Measurements from ENCODE around the gene INSM1. TPM values are rescaled to one million over a fixed set of nuclear protein-coding genes. Genes with fewer than 3 reads are reported as not detected.

INSM1 gene
- total and polyA plus RNA-seq, 10 of the 15 experiments (the other 5 are each of a cell fraction or from before 2014, with no cell fraction given): 0.03 to 0.11 (median 0.04) TPM; not detected in 7

DNA sequence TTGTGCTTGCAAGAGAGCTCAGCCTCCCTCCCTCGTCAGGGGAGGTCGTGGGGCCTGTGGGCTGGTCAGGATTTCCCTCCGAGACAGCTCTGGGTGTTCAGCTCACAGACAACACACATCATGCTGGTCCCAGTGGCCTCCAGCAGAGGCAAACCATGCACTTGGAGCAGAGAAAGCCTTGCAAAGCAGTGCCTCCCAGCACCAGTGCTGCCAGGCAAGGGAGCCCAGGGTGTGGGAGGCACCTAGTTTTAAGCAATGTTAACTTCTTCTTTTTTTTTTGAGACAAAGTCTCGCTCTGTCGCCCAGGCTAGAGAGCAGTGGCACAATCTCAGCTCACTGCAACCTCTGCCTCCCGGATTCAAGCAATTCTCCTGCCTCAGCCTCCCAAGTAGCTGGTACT is 34.0 kb upstream of the INSM1 start (continued):
- TF ChIP-seq CUX1 (IDR thresholded peaks at IDR 0.05; ENCODE audit: insufficient replicate concordance, low read depth, low read length) (no peak), DPF2 (IDR thresholded peaks at IDR 0.05) (no peak), NFYA (IDR thresholded peaks at IDR 0.05; ENCODE audit: borderline replicate concordance, low read depth, low read length) (no peak), TCF7 (IDR thresholded peaks at IDR 0.05; ENCODE audit: borderline replicate concordance) (no peak)
- TF ChIP-seq, protein P1, sequence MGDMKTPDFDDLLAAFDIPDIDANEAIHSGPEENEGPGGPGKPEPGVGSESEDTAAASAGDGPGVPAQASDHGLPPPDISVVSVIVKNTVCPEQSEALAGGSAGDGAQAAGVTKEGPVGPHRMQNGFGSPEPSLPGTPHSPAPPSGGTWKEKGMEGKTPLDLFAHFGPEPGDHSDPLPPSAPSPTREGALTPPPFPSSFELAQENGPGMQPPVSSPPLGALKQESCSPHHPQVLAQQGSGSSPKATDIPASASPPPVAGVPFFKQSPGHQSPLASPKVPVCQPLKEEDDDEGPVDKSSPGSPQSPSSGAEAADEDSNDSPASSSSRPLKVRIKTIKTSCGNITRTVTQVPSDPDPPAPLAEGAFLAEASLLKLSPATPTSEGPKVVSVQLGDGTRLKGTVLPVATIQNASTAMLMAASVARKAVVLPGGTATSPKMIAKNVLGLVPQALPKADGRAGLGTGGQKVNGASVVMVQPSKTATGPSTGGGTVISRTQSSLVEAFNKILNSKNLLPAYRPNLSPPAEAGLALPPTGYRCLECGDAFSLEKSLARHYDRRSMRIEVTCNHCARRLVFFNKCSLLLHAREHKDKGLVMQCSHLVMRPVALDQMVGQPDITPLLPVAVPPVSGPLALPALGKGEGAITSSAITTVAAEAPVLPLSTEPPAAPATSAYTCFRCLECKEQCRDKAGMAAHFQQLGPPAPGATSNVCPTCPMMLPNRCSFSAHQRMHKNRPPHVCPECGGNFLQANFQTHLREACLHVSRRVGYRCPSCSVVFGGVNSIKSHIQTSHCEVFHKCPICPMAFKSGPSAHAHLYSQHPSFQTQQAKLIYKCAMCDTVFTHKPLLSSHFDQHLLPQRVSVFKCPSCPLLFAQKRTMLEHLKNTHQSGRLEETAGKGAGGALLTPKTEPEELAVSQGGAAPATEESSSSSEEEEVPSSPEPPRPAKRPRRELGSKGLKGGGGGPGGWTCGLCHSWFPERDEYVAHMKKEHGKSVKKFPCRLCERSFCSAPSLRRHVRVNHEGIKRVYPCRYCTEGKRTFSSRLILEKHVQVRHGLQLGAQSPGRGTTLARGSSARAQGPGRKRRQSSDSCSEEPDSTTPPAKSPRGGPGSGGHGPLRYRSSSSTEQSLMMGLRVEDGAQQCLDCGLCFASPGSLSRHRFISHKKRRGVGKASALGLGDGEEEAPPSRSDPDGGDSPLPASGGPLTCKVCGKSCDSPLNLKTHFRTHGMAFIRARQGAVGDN (IDR thresholded peaks at IDR 0.05): no peak

Data from GM12878 (cell line).